ENCODE measurements around the gene MYO1E. TPM values are rescaled to one million over a fixed set of nuclear protein-coding genes. Genes with fewer than 3 reads are reported as not detected.

MYO1E gene
- total RNA-seq, 1 donor from 2014 or later = 192 TPM

DNA sequence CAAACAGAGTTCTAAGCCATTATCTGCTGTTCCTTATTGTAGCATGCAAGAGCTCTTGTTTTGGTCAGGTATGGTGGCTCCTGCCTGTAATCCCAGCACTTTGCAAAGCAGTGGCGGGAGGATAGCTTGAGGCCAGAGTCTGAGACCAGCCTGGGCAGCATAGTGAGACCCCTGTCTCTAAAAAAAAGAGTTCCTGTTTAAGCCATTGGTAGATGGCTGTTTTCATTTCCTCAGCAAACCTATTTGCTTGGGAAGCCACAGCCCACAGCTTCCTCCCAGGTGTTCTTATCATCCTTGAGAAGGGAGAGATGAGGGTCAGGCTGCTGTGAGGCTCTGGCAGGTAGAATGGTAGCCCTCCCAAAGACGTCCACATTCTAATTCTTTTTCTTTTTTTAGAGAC, 40.9 kb upstream of the MYO1E start:
- Mint-ChIP-seq H3K27ac (ENCODE audit: unreplicated experiment) (no peak overlapping the region), H3K36me3 (ENCODE audit: low read depth) (no peaks in the 10 kb centered on the region)

DNA sequence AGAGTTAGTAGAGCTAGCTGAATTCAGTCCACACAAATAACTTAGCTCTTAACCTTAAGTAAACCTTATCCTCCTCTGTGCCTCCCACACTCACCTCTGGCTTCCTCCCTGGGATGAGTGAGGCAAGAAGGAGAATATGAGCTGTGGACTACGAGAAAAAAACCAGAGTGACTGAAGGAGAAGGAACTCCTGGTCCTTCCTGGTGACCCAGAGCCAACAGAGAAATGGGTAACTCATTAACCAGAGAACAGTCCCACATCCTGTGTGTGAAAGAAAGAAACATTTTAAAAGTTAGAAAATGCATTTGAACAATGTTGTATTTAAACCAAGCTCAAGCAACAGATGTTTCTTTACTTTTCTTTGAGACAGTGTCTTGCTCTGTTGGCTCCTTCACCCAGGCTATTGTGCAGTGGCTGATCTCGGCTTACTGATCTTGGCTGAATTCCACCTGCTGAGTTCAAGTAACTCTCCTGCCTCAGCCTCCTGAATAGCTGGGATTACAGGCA, 37.8 kb upstream of the MYO1E start:
- no peaks in the 10 kb centered on the region for H3K4me1 Mint-ChIP-seq (ENCODE audit: low read depth)
- H3K27ac Mint-ChIP-seq (ENCODE audit: unreplicated experiment) = no peak overlapping the region
- TF ChIP-seq, protein P1, sequence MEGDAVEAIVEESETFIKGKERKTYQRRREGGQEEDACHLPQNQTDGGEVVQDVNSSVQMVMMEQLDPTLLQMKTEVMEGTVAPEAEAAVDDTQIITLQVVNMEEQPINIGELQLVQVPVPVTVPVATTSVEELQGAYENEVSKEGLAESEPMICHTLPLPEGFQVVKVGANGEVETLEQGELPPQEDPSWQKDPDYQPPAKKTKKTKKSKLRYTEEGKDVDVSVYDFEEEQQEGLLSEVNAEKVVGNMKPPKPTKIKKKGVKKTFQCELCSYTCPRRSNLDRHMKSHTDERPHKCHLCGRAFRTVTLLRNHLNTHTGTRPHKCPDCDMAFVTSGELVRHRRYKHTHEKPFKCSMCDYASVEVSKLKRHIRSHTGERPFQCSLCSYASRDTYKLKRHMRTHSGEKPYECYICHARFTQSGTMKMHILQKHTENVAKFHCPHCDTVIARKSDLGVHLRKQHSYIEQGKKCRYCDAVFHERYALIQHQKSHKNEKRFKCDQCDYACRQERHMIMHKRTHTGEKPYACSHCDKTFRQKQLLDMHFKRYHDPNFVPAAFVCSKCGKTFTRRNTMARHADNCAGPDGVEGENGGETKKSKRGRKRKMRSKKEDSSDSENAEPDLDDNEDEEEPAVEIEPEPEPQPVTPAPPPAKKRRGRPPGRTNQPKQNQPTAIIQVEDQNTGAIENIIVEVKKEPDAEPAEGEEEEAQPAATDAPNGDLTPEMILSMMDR (IDR thresholded peaks at IDR 0.05) = no peak
- H3K9me3 Mint-ChIP-seq (ENCODE audit: low read depth) = no peaks in the 10 kb centered on the region
- H3K36me3 Mint-ChIP-seq (ENCODE audit: low read depth) = no peaks in the 10 kb centered on the region
- H3K4me3 Mint-ChIP-seq (ENCODE audit: unreplicated experiment) = no peak overlapping the region
- no peak for DNase-seq (ENCODE audit: low spot score)
- H3K27me3 Mint-ChIP-seq (ENCODE audit: low read depth) = peaks cover 23% of the 10 kb centered on the region

More for the DNA sequence above, 40.9 kb upstream of the MYO1E start:
- Mint-ChIP-seq H3K27me3 (ENCODE audit: low read depth) (peaks cover 44% of the 10 kb centered on the region), H3K4me1 (ENCODE audit: low read depth) (no peaks in the 10 kb centered on the region), H3K4me3 (ENCODE audit: unreplicated experiment) (no peak overlapping the region), H3K9me3 (ENCODE audit: low read depth) (no peaks in the 10 kb centered on the region)
- TF ChIP-seq, protein P1 (IDR thresholded peaks at IDR 0.05) = no peak
- DNase-seq (ENCODE audit: low spot score) = no peak

DNA sequence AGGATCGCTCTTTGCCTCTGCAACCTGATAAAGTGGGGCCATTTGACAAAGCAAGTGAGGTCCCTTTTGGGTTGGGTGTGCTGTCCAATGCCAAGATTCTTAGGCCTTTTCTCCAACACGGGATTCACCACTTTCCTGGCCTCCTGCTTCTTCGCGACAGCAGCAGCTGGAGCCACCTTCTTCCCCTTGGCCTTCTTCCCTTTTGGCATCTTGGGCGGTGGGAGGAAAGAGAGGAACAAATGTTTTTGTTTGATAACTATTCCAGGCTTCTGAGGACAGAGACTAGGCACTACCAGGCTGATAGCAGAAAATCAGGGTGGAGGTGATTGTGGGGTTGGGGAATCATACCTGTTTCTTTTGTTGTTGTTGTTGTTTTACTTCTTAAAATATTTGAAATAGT, 35.3 kb upstream of the MYO1E start:
- TF ChIP-seq, protein P1 (IDR thresholded peaks at IDR 0.05) = no peak
- no peaks in the 10 kb centered on the region for H3K4me1 Mint-ChIP-seq (ENCODE audit: low read depth)
- peaks cover 12% of the 10 kb centered on the region for H3K27me3 Mint-ChIP-seq (ENCODE audit: low read depth)
- H3K36me3 Mint-ChIP-seq (ENCODE audit: low read depth) = no peaks in the 10 kb centered on the region
- H3K4me3 Mint-ChIP-seq (ENCODE audit: unreplicated experiment) = no peak overlapping the region
- H3K9me3 Mint-ChIP-seq (ENCODE audit: low read depth) = no peaks in the 10 kb centered on the region
- DNase-seq (ENCODE audit: low spot score) = no peak
- H3K27ac Mint-ChIP-seq (ENCODE audit: unreplicated experiment) = no peak overlapping the region

DNA sequence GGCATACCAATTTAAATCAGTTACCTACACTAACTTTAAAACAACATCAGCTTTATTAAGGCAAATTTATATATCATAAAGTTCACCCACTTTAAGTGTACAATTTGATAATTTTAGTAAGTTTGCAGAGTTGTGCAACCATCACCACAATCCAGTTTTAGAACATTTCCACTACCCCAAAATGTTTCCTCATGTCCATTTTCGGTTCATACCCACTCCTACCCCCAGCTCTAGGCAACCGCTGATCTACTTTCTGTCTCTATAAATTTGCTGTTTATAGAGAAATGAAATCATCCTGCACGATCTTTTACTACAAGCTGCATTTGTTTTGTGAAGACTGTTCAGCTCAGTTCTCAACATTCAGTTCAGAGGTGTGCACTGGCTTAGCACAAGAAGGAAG, 33.8 kb upstream of the MYO1E start:
- Mint-ChIP-seq H3K36me3 (ENCODE audit: low read depth) (no peaks in the 10 kb centered on the region), H3K4me3 (ENCODE audit: unreplicated experiment) (no peak overlapping the region), H3K27me3 (ENCODE audit: low read depth) (peaks cover 15% of the 10 kb centered on the region), H3K9me3 (ENCODE audit: low read depth) (no peaks in the 10 kb centered on the region), H3K27ac (ENCODE audit: unreplicated experiment) (no peak overlapping the region), H3K4me1 (ENCODE audit: low read depth) (no peaks in the 10 kb centered on the region)
- TF ChIP-seq, protein P1 (IDR thresholded peaks at IDR 0.05) = no peak
- DNase-seq (ENCODE audit: low spot score) = no peak

DNA sequence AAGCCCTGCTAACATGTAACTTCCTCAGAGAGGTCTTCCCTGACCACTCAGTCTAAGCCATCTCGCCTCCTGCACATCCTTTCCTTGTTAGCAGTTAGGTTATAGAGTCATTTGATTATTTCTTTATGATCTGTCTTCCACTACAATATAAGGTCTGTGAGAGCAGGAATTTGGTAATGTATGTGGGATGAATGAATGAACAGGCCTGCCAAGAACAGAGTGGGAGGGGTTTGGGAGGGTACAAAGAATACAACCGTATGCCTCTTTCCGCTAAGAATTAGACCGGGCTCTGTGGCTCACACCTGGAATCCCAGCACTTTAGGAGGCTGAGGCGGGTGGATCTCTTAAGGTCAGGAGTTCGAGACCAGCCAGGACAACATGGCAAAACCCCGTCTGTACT, 32.4 kb upstream of the MYO1E start:
- H3K9me3 Mint-ChIP-seq (ENCODE audit: low read depth) = no peaks in the 10 kb centered on the region
- no peak for DNase-seq (ENCODE audit: low spot score)
- no peak overlapping the region for H3K27ac Mint-ChIP-seq (ENCODE audit: unreplicated experiment)
- TF ChIP-seq, protein P1 (IDR thresholded peaks at IDR 0.05) = no peak
- no peaks in the 10 kb centered on the region for H3K4me1 Mint-ChIP-seq (ENCODE audit: low read depth)
- no peaks in the 10 kb centered on the region for H3K36me3 Mint-ChIP-seq (ENCODE audit: low read depth)
- H3K4me3 Mint-ChIP-seq (ENCODE audit: unreplicated experiment) = no peak overlapping the region
- peaks cover 21% of the 10 kb centered on the region for H3K27me3 Mint-ChIP-seq (ENCODE audit: low read depth)

Measured in chondrocyte (in vitro differentiated cells).